ENCODE measurements around the gene ZNF438. TPM values are rescaled to one million over a fixed set of nuclear protein-coding genes. Genes with fewer than 3 reads are reported as not detected.

ZNF438 gene
- total RNA-seq, 1 experiment from 2014 or later, result 8.4 TPM

DNA sequence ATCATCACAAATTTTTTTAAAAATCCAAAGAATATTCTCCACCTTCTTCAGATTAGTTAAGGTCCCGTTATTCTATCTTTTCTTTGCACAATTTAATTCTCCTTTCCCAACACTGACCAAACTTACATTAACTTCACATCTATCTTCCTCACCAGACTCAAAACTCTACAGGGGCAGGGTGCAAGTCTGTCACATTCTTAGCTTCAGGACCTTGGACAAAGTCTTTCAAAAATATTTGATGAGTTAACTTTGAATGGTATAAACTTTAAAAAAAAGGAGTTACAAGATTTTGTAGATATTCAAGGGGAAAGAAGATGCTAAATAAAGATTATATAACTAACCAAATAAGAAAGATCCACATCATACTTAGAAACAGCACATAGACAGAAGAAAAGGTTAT is 132.7 kb downstream of the ZNF438 start:
- no peak overlapping the region for H3K4me3 Mint-ChIP-seq (ENCODE audit: unreplicated experiment)
- no peaks in the 10 kb centered on the region for H3K27me3 Mint-ChIP-seq (ENCODE audit: insufficient read depth, unreplicated experiment)
- H3K36me3 Mint-ChIP-seq (ENCODE audit: insufficient read depth, unreplicated experiment), result no peaks in the 10 kb centered on the region
- no peak for DNase-seq (ENCODE audit: unreplicated experiment)
- intact Hi-C loops (cut with micrococcal nuclease), result no loop called here
- no peaks in the 10 kb centered on the region for H3K9me3 Mint-ChIP-seq (ENCODE audit: unreplicated experiment)
- POLR2A ChIA-PET, result no interaction called here
- TF ChIP-seq, protein P1, sequence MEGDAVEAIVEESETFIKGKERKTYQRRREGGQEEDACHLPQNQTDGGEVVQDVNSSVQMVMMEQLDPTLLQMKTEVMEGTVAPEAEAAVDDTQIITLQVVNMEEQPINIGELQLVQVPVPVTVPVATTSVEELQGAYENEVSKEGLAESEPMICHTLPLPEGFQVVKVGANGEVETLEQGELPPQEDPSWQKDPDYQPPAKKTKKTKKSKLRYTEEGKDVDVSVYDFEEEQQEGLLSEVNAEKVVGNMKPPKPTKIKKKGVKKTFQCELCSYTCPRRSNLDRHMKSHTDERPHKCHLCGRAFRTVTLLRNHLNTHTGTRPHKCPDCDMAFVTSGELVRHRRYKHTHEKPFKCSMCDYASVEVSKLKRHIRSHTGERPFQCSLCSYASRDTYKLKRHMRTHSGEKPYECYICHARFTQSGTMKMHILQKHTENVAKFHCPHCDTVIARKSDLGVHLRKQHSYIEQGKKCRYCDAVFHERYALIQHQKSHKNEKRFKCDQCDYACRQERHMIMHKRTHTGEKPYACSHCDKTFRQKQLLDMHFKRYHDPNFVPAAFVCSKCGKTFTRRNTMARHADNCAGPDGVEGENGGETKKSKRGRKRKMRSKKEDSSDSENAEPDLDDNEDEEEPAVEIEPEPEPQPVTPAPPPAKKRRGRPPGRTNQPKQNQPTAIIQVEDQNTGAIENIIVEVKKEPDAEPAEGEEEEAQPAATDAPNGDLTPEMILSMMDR (IDR thresholded peaks at IDR 0.05; ENCODE audit: unreplicated experiment), result no peak
- CTCF ChIA-PET, result no interaction called here
- no TSS peak for BruUV-seq (replicated peaks)
- no peaks in the 10 kb centered on the region for H3K4me1 Mint-ChIP-seq (ENCODE audit: insufficient read depth, unreplicated experiment)
- H3K27ac Mint-ChIP-seq (ENCODE audit: low read depth, unreplicated experiment), result no peak overlapping the region

DNA sequence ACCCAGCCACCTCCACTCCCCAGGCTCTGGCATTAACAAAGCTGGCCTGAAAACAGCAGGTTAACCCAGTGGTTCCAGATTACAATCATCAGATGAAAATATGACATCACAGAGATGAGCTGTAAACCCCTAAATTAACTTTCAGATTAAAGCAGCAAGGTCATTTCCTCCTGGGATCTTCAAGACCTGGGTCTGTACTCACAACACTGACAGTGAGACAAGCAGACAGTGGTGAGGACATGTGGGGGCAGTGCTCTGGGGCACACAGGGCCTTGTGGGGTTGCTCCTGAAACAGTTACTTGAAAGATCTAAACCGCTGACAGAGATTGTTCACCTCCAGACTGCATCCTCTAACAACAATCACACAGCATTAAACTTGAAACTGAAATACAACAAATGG is 134.1 kb downstream of the ZNF438 start:
- TF ChIP-seq, protein P1 (IDR thresholded peaks at IDR 0.05; ENCODE audit: unreplicated experiment), result no peak
- no peaks in the 10 kb centered on the region for H3K9me3 Mint-ChIP-seq (ENCODE audit: unreplicated experiment)
- DNase-seq (ENCODE audit: unreplicated experiment), result no peak
- BruUV-seq (replicated peaks), result no TSS peak
- no peaks in the 10 kb centered on the region for H3K27me3 Mint-ChIP-seq (ENCODE audit: insufficient read depth, unreplicated experiment)
- intact Hi-C loops (cut with micrococcal nuclease), result no loop called here
- H3K4me3 Mint-ChIP-seq (ENCODE audit: unreplicated experiment), result no peak overlapping the region
- H3K36me3 Mint-ChIP-seq (ENCODE audit: insufficient read depth, unreplicated experiment), result no peaks in the 10 kb centered on the region
- no peaks in the 10 kb centered on the region for H3K4me1 Mint-ChIP-seq (ENCODE audit: insufficient read depth, unreplicated experiment)
- ChIA-PET CTCF (no interaction called here), POLR2A (no interaction called here)
- no peak overlapping the region for H3K27ac Mint-ChIP-seq (ENCODE audit: low read depth, unreplicated experiment)

DNA sequence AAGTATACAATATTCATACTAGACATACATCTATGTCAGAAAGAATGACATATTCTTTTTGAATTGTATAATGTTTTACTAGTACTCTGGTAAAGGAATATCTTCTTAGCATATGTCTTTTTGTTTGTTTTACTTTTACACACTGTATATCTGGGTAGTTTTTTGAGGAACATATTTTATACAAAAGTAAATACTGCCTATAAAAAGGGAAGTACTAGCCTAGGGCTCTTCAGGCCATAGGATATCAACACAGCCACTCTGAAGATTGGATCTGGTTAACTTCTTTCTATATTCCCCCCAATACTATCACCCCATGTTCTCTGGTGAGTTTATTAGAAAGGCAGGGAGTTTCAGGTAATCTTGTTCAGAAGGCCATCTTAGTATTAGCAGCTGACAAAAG is 134.6 kb downstream of the ZNF438 start:
- ChIA-PET POLR2A (no interaction called here), CTCF (no interaction called here)
- no TSS peak for BruUV-seq (replicated peaks)
- H3K27me3 Mint-ChIP-seq (ENCODE audit: insufficient read depth, unreplicated experiment), result no peaks in the 10 kb centered on the region
- no peaks in the 10 kb centered on the region for H3K36me3 Mint-ChIP-seq (ENCODE audit: insufficient read depth, unreplicated experiment)
- intact Hi-C loops (cut with micrococcal nuclease), result no loop called here
- H3K4me3 Mint-ChIP-seq (ENCODE audit: unreplicated experiment), result no peak overlapping the region
- DNase-seq (ENCODE audit: unreplicated experiment), result no peak
- H3K4me1 Mint-ChIP-seq (ENCODE audit: insufficient read depth, unreplicated experiment), result no peaks in the 10 kb centered on the region
- H3K9me3 Mint-ChIP-seq (ENCODE audit: unreplicated experiment), result no peaks in the 10 kb centered on the region
- TF ChIP-seq, protein P1 (IDR thresholded peaks at IDR 0.05; ENCODE audit: unreplicated experiment), result no peak
- H3K27ac Mint-ChIP-seq (ENCODE audit: low read depth, unreplicated experiment), result no peak overlapping the region

DNA sequence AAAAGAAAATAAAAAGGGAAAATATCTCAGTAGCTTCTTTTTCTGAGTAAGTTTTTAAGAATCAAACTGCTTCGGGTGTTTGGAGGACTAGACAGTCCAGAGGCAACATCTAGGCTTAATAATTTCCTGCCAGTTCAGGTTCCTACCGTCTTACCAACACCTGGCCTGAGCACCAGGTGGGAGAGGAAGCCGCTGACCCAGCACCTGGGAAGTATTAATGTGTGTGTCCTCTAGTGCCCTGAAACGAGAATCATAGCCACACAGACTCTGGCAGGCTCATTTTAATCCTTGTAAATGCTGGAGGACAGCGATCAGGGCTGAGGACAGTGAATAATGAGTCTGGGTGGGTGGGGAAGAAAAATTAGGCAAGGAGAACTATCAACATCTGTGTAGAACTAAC is 137.4 kb downstream of the ZNF438 start:
- no peak overlapping the region for H3K27ac Mint-ChIP-seq (ENCODE audit: low read depth, unreplicated experiment)
- DNase-seq (ENCODE audit: unreplicated experiment), result no peak
- intact Hi-C loops (cut with micrococcal nuclease), result no loop called here
- H3K27me3 Mint-ChIP-seq (ENCODE audit: insufficient read depth, unreplicated experiment), result no peaks in the 10 kb centered on the region
- H3K36me3 Mint-ChIP-seq (ENCODE audit: insufficient read depth, unreplicated experiment), result no peaks in the 10 kb centered on the region
- H3K9me3 Mint-ChIP-seq (ENCODE audit: unreplicated experiment), result no peaks in the 10 kb centered on the region
- ChIA-PET CTCF (no interaction called here), POLR2A (no interaction called here)
- BruUV-seq (replicated peaks), result no TSS peak
- no peaks in the 10 kb centered on the region for H3K4me1 Mint-ChIP-seq (ENCODE audit: insufficient read depth, unreplicated experiment)
- TF ChIP-seq, protein P1 (IDR thresholded peaks at IDR 0.05; ENCODE audit: unreplicated experiment), result no peak
- no peak overlapping the region for H3K4me3 Mint-ChIP-seq (ENCODE audit: unreplicated experiment)
